Activated CD8-positive, alpha-beta memory T cell treated with anti-CD3 and anti-CD28 coated beads, Interleukin-2, amount 50 U/mL, for 1 hour (primary cell): Measurements from ENCODE around the gene KLHL12.

ENCODE experiments used
- DNase-seq: peaks from one replicate; pipeline ENCODE4 v3.0.0-alpha.2; 2020; ENCODE audit errors: extremely low read depth

The KLHL12 gene

DNA sequence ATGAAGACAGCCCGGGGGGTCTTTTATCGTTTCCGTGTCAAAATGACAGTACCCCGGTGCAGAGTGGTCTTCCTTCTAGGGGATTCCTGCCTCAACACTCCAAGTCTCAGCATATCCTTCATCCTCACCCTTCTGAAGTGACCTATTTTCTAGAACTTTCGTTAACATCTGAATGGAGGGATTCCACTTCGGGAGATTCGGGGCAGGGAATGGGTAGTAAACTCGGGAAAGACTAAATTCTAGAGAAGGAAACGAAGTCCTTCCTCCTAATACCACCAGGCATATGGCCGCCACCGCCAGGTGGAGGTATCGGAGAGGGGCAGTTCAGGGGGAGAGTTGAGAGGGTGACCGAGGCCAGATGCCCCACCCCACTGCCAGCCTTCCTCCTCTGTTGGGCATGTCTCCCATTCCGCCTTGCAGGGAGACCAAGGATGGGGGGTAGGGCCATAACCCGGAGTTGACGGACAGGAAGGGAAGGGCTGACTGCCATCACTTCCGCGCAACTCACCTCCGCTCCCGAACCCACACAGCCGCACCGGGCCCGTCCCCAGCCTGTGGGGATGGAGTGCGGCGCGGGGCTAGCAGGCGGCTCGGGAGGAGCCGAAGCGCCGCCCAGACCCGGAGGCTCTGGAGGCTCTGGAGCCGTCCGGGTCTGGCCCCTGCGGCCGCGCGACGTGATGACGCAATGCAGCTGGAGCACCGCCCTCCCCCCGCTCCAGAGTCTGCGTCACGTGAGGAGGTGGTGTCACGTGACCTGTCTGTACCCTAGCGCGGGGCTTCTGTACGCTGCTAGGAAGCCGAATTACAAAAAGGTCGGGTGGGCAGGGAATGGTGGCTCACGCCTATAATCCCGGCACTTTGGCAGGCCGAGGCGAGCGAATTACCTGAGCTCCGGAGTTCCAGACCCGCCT is at the start of gene KLHL12:
Gene KLHL12, minus strand, starts transcription at position 654 of the 911 bp plus-strand sequence. CDS start 2,072 bp downstream, outside the sequence.
- peak; percentile 85 for DNase-seq

DNA sequence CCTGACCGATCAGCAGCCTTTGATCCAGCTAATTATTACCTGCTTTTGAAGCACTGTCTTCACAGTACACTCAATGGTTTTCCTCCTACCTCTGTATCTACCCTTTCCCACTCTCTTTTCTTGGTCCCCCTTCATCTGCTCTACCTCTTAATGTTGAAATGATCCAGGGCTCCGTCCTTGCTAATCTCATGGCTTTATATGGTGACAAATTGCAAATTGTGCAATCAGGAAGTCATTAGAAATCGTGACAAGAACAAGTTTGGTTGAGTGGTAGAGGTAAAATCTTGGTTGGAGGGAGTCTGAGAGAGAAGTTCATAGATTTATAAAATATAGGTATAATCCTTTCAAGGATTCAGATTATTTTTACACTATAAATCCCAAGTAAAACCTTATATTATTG is 49.6 kb upstream of the KLHL12 start:
- DNase-seq = no peak

GRCh38 chr1:202974856-202975255 is 47.8 kb upstream of the KLHL12 start:
- DNase-seq = no peak

DNA sequence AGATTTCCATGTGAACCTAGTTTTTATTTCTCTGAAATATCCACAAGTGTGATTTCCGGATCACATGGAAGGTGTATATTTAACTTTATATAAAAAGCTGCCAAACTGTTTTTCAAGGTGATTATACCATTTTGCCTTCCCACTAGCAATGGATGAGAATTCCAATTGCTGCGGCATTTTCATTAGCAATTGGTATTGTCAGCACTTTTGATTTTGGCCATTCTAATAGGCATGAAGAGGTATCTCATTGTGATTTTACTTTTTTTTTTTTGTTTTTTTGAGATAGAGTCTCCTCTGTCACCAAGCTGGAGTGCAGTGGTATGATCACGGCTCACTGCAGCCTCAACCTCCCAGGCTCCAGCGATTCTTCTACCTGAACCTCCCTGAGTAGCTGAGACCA is 45.0 kb upstream of the KLHL12 start:
- DNase-seq = no peak

DNA sequence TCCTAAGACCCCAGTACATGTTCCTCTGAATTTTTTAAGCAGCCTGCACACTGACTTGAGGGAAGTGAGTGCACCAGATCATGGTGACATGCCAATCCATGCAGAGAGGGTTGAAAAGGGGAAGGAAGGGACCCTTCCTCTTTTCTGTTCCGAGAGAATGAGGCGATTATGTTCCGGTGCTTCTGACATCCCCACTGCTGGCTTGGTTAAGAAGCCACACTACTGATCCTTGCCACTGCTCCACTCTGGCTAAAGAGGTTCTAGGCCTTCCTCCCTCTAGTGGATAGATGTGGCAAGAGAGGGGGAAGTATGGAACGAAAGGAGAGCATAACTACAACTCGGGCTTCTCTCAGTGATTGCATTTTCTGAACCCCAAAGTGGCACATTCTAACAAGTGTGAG is 41.9 kb upstream of the KLHL12 start:
- DNase-seq = no peak

GRCh38 chr1:202968351-202968750 is 41.3 kb upstream of the KLHL12 start:
- no peak for DNase-seq

- DNase-seq = no peak
Measured at GRCh38 chr1:202967684-202968281, 40.7 kb upstream of the KLHL12 start.

DNA sequence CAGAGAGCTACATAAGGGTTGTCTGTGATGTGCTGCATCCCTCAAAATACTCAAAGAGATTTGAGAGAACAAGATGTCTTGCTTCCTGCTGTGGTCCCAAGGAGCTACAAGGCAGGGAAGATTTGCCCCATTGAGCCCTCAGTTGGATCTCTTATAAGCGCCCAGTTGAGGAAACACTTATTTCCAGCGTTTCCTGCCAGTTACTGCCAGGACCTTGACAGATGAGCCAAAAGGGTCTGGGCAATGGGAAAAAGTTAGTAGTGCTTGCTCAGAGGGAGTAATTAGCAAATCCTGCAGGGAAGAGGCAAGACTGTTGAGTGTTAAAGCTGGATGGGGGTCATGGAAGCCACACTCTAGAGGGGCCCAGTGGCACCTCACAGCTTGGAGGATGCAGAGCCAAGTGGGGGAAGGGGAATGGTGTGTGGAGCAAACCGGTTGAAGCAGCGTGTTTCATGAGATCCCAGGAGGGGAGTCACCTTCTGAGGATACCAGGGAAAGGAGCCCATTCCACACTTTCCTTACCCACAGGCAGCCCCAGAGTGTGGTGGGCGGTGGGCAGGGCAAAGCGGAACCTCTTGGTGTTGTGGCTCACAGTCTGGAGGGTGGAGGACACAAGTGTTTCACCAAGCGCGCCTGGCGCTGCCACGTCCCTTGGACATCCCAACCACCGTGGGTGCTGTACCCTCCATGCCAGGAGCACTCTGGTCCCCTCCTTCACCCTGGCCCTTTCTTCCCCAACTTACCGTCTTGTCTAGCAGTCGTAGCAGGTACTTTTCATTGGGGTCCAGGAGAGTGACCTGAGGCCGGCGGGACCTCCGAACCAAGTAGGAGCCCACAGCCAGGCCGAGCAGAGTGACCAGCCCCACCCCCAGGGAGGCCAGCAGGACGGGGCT is 39.2 kb upstream of the KLHL12 start:
- no peak for DNase-seq

- DNase-seq = no peak
Measured at GRCh38 chr1:202965422-202965821, 38.4 kb upstream of the KLHL12 start.

DNA sequence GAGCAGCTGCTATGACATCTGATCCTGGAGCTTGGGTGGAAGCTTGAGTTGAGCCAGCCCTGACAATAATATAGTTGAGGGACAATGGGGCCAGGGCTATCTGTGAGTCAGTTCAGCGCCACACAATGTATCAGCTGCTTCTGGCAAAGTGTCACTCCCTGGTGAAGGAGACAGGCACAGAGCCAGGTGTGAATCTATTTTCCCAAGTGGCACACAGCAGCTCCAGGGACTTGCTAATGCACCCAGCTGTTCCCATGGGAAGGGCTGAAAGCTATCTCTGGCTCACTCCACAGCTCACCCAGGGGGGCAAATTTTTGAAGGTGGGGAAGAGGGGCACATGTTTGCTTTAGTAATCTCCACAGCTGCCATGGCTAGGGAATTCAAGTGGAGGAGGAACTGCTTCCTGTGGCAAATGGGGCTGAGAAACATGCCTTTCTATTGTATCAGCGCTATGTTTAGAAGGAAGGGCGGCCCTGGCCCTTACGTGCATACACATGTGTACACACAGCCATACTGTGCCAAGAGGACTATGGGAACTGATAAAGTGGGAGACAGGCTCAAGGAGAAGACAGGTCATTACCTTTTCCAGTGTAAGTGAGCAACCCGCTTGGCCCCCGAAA is 37.9 kb upstream of the KLHL12 start:
- no peak for DNase-seq

DNA sequence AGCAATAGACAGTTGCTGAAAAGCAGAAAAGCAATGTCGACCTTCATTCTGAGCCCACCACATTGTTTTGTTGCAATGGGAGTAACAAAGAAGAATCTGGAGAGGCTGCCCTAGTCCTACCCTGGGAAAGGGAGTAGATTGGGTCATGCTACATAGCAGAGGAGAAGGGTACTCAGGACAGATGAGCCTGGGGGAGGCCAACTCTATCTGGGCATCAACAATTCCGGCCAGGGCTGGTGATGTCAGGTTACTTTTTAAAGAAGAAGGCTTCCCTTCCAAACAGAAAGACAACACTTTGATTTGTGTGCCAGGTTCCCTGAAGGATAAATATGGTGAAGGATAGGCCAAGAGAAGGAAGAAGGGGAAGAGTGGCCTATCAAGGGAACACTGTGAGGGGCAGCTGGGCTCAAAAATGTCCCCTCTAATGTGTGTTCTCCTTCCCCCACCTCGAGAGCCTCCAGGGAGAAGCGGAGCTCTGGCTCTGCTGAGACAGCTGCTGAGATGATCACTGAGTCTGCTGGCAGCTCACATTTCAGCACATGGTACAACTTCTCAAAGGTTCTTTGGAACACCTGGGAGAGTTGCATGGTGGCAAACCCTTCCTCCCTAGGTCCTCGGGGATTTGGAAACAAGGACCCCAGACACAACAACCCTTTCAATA is 34.3 kb upstream of the KLHL12 start:
- no peak for DNase-seq

DNA sequence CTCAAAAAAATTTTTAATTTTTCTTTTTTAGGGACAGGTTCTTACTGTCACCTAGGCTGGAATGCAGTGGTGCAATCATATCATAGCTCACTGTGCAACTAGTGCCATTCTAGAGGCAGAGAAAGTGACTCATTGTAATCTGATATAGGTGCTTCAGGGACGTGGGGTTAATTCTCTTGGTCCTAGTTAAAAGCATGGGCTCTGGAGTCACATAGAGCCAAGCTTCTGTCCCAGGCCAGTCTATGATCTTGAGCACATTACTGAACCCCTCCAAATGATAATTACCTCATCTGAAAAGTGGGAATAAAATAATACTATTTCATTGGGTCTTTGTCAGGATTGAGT is 32.2 kb upstream of the KLHL12 start:
- no peak for DNase-seq

GRCh38 chr1:202958544-202959275 is 31.7 kb upstream of the KLHL12 start:
- DNase-seq = no peak

GRCh38 chr1:202957733-202958543 is 30.9 kb upstream of the KLHL12 start, which contains the start of gene ADIPOR1:
ADIPOR1 (minus strand) TSS chr1:202958312; CDS start chr1:202951070, 7,242 bp downstream.
- DNase-seq = peak; percentile 68

- DNase-seq = no peak
Measured at GRCh38 chr1:202956969-202957368, 29.9 kb upstream of the KLHL12 start.

- DNase-seq = no peak
Measured at GRCh38 chr1:202954057-202954745, 27.2 kb upstream of the KLHL12 start.

- no peak for DNase-seq
Measured at GRCh38 chr1:202953392-202953791, 26.4 kb upstream of the KLHL12 start.

DNA sequence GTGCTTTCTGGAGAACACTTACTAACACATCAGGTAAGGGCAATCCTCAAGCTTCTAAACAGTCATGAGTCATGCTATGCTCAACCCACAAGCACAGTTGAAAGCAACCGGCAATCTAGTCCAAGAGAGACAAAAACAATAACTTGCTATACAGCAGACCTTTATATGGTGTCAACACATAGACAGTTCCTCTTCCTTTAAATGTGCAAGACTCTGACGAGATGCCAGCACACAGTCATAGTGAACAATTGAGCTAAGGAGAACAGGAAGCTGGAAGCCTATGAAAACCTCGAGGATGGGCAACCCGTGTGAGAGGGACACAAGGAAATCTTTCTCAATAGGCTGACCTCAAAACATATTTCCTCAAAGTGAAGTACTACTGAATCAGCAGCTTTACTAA is 25.8 kb upstream of the KLHL12 start:
- no peak for DNase-seq

GRCh38 chr1:202952099-202952498 is 25.1 kb upstream of the KLHL12 start:
- DNase-seq = no peak
